GM12864 (cell line): ENCODE data around the gene PGM3.

Experiments
- DNase-seq: peaks from one replicate; pipeline ENCODE4 v3.0.0-alpha.2; 2011; ENCODE audit warnings: low read depth
- H3K4me3 ChIP-seq: 2 replicates; pipeline ENCODE4 v1.5.1; 2011; ENCODE audit warnings: mild to moderate bottlenecking, low read depth, low read length, control low read depth
- TF ChIP-seq, protein P1 (sequence below): IDR thresholded peaks from 2 replicates; pipeline ENCODE4 v1.5.1; 2011; ENCODE audit warnings: low read depth, mild to moderate bottlenecking, moderate library complexity, low read length, control low read depth, inconsistent platforms; ENCODE audit errors: missing control alignments

The PGM3 gene

GRCh38 chr6:83124553-83124952 lies 68.5 kb downstream of the PGM3 start:
- no peak overlapping the region for H3K4me3 ChIP-seq
- DNase-seq = no peak
- TF ChIP-seq, protein P1, sequence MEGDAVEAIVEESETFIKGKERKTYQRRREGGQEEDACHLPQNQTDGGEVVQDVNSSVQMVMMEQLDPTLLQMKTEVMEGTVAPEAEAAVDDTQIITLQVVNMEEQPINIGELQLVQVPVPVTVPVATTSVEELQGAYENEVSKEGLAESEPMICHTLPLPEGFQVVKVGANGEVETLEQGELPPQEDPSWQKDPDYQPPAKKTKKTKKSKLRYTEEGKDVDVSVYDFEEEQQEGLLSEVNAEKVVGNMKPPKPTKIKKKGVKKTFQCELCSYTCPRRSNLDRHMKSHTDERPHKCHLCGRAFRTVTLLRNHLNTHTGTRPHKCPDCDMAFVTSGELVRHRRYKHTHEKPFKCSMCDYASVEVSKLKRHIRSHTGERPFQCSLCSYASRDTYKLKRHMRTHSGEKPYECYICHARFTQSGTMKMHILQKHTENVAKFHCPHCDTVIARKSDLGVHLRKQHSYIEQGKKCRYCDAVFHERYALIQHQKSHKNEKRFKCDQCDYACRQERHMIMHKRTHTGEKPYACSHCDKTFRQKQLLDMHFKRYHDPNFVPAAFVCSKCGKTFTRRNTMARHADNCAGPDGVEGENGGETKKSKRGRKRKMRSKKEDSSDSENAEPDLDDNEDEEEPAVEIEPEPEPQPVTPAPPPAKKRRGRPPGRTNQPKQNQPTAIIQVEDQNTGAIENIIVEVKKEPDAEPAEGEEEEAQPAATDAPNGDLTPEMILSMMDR = no peak

DNA sequence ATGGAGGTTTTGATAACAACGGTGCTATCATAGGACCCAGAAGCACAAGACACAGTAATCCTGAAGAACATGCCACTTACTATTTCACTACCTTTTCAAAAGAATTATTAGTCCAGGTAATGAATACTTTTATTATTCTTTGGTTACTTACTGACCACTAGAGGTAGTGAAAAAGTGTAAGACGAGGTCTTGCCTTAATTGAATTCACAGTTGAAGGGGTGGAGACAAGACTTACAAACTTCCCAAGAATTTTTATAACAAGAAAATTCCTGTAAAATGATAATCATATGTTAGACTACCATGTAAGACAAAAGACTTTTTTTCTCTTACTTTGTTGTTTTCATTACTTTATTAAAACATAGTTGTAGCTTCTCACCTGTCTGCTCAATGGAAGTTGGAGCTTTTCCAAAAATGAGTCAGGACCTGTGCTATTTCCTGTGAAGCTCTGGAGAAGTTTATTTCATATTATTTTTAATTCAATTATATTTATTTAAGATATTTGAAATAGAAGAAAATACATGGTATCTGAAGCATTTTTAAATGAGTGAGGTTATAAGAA lies 73.2 kb downstream of the PGM3 start:
- no peak for DNase-seq
- TF ChIP-seq, protein P1 = no peak
- no peak overlapping the region for H3K4me3 ChIP-seq

DNA sequence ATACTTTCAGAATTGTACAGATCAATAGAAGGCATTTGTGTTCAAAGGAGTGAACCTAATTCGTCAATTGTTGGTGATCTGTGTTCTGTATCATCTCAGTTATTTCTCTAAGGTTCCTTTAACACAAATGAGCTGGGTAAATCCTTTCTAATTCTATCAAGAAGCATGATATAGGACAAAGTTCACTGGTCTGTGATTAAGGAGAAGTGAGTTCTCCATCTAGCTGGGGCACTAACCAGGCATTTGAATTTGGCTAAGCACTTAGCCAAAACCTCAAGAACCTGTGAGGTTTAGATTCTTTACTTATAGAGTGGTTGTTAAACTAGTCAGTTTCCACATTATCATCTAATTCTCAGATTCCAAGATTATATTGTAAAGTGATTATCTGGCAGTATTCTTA lies 75.3 kb downstream of the PGM3 start:
- DNase-seq = no peak
- TF ChIP-seq, protein P1 = no peak
- no peak overlapping the region for H3K4me3 ChIP-seq
